Endothelial cell of umbilical vein (primary cell): ENCODE data around the gene ZFAND6. TPM values are rescaled to one million over a fixed set of nuclear protein-coding genes. Genes with fewer than 3 reads are reported as not detected.

Experiments used
- BruUV-seq: library from RNA; stranded (reverse); fragments of 400-500 nt; replicated peaks from 2 replicates; lab custom pipeline; 2021; lab: Mats Ljungman, UMichigan
- CTCF ChIA-PET: fragments of 300-600, 350-600 bp; sonication (Branson Sonifier 250); formaldehyde crosslinking; loops from one replicate; lab custom pipeline; 2021; ENCODE audit warnings: antibody characterized with exemption, inconsistent platforms; lab: Charles Lee
- POLR2A ChIA-PET: fragments of 300-600, 350-600 bp; sonication (Branson Sonifier 250); formaldehyde crosslinking; loops from one replicate; lab custom pipeline; 2021; ENCODE audit warnings: antibody characterized with exemption, inconsistent platforms; lab: Charles Lee
- DNase-seq: peaks from one replicate; pipeline ENCODE4 v3.0.0-alpha.2; 2011; ENCODE audit warnings: low read depth, low spot score
- FAIRE-seq: peaks from 2 replicates; lab custom pipeline; 2011; peaks lifted over from hg19 to GRCh38; lab: Jason Lieb, UNC
- H2AFZ ChIP-seq: 2 replicates; pipeline ENCODE4 v1.6.0; 2012; ENCODE audit warnings: low read depth, low read length, control low read depth, inconsistent platforms
- H3K27ac ChIP-seq: 2 replicates; pipeline ENCODE4 v1.5.1; 2011; ENCODE audit warnings: low read depth, mild to moderate bottlenecking, control low read depth, low read length, moderate library complexity; ENCODE audit not compliant: insufficient read depth
- H3K27me3 ChIP-seq, 2 experiments: 2 replicates each; pipeline versions ENCODE4 v1.6.0 to v1.6.1; 2011; ENCODE audit warnings: low read length in 2 of 2, mixed read lengths in 1 of 2; ENCODE audit not compliant: control insufficient read depth in 2 of 2, insufficient read depth in 2 of 2
- H3K36me3 ChIP-seq, 2 experiments: 2 replicates in 1 of 2; 3 replicates in 1 of 2; pipeline ENCODE4 v1.5.1; 2011; ENCODE audit warnings: low read length in 2 of 2, mild to moderate bottlenecking in 1 of 2, moderate library complexity in 1 of 2; ENCODE audit not compliant: control insufficient read depth in 2 of 2, insufficient read depth in 2 of 2; ENCODE audit errors: extremely low read depth in 1 of 2
- H3K4me1 ChIP-seq: 3 replicates; pipeline ENCODE4 v1.5.1; 2011; ENCODE audit warnings: mild to moderate bottlenecking, low read length; ENCODE audit not compliant: control insufficient read depth, insufficient read depth; ENCODE audit errors: extremely low read depth
- H3K4me2 ChIP-seq: 2 replicates; pipeline ENCODE4 v1.6.1; 2011; ENCODE audit warnings: low read length, control low read depth, mixed read lengths; ENCODE audit not compliant: insufficient read depth
- H3K4me3 ChIP-seq, 3 experiments: fragments of 200-600 bp in 1 of 3; sonication (generic), shearing (Covaris generic) in 1 of 3; replicated peaks in 1 of 3; 2 replicates each; pipeline ENCODE4 v1.5.1; 2011 to 2016; ENCODE audit warnings: control low read depth in 3 of 3, low read length in 3 of 3, mild to moderate bottlenecking in 2 of 3, inconsistent platforms in 1 of 3, low read depth in 1 of 3, moderate library complexity in 1 of 3; ENCODE audit not compliant: insufficient read depth in 1 of 3
- H3K79me2 ChIP-seq: 2 replicates; pipeline ENCODE4 v1.6.0; 2012; ENCODE audit warnings: low read length, inconsistent platforms; ENCODE audit not compliant: control insufficient read depth, insufficient read depth
- H3K9ac ChIP-seq: replicated peaks from 2 replicates; pipeline ENCODE3; 2011; ENCODE audit warnings: low read length, control low read depth; ENCODE audit not compliant: insufficient read depth; ENCODE audit errors: extremely low read depth
- H3K9me1 ChIP-seq: replicated peaks from 3 replicates; pipeline ENCODE4 v1.6.0; 2011; ENCODE audit warnings: mild to moderate bottlenecking, low read length; ENCODE audit not compliant: control insufficient read depth, insufficient read depth; ENCODE audit errors: extremely low read depth
- H3K9me3 ChIP-seq: replicated peaks from 2 replicates; pipeline ENCODE4 v1.5.1; 2012; ENCODE audit warnings: low read length, inconsistent platforms; ENCODE audit not compliant: control insufficient read depth, insufficient read depth
- H4K20me1 ChIP-seq: replicated peaks from 2 replicates; pipeline ENCODE3; 2011; ENCODE audit warnings: mild to moderate bottlenecking, low read length; ENCODE audit not compliant: control insufficient read depth, insufficient read depth; ENCODE audit errors: extremely low read depth
- EZH2 ChIP-seq: IDR thresholded peaks from 2 replicates; pipeline ENCODE4 v1.6.1; 2012; ENCODE audit warnings: borderline replicate concordance, low read depth, mild to moderate bottlenecking, moderate library complexity, low read length, inconsistent platforms; ENCODE audit not compliant: severe bottlenecking
- FOS ChIP-seq: IDR thresholded peaks from 2 replicates; pipeline ENCODE4 v1.6.1; 2011; ENCODE audit warnings: mild to moderate bottlenecking, low read length, moderate library complexity, borderline replicate concordance; ENCODE audit not compliant: insufficient read depth
- GATA2 ChIP-seq: IDR thresholded peaks from 2 replicates; pipeline ENCODE4 v1.7.0; 2011; ENCODE audit warnings: low read depth, mild to moderate bottlenecking, moderate library complexity, mixed read lengths, low read length; ENCODE audit not compliant: insufficient read length, insufficient read depth
- JUN ChIP-seq: IDR thresholded peaks from 2 replicates; pipeline ENCODE4 v1.6.1; 2011; ENCODE audit warnings: borderline replicate concordance, low read depth; ENCODE audit not compliant: insufficient read length, insufficient read depth
- MYC ChIP-seq: IDR thresholded peaks from one replicate; pipeline ENCODE4 v1.6.1; 2011; ENCODE audit warnings: mild to moderate bottlenecking, low read depth, low read length
- POLR2A ChIP-seq: IDR thresholded peaks from 2 replicates; pipeline ENCODE4 v1.6.1; 2012; ENCODE audit warnings: low read depth, mild to moderate bottlenecking, control low read depth, low read length
- POLR2AphosphoS5 ChIP-seq: IDR thresholded peaks from 2 replicates; pipeline ENCODE4 v1.6.1; 2012; ENCODE audit warnings: low read depth, mild to moderate bottlenecking, control low read depth, low read length, moderate library complexity; ENCODE audit not compliant: insufficient read depth
- dilution Hi-C: fragments of 300-500 bp; cut with MboI; formaldehyde crosslinking; loops from one replicate; pipeline ENCODE4 v1.15.0; 2019; ENCODE audit warnings: low sequenced_read_pairs; ENCODE audit not compliant: extremely low pct_ligation_motif_present
- intact Hi-C: fragments of 100-400 bp; cut with micrococcal nuclease; formaldehyde crosslinking; loops from one replicate; pipeline ENCODE4 v1.10.0; 2022
- polyA plus RNA-seq, 4 experiments: library from polyadenylated mRNA; depleted of rRNA in 3 of 4; stranded (reverse) in 3 of 4; unstranded in 1 of 4; fragments of >200 nt; gene quantifications; 2 replicates each; pipeline versions ENCODE4 v1.2.1 to v1.2.3, GENCODE V29; 2011 to 2012; ENCODE audit warnings: missing spikeins in 1 of 4
- total RNA-seq: library from RNA; stranded (reverse); gene quantifications from 2 replicates; pipeline ENCODE4 v1.2.3, GENCODE V29; 2021
- TF ChIP-seq, protein P1 (sequence below), 2 donors: IDR thresholded peaks; 1 replicate in 1 of 2; 2 replicates in 1 of 2; pipeline ENCODE4 v1.5.1; 2011; ENCODE audit warnings: low read length in 2 of 2, mild to moderate bottlenecking in 2 of 2, moderate library complexity in 2 of 2, control low read depth in 1 of 2, inconsistent platforms in 1 of 2, low read depth in 1 of 2; ENCODE audit not compliant: insufficient read depth in 1 of 2; ENCODE audit errors: extremely low read depth in 1 of 2
- TF ChIP-seq, protein P2 (sequence below): IDR thresholded peaks from 2 replicates; pipeline ENCODE4 v1.6.1; 2011; ENCODE audit not compliant: insufficient read depth, insufficient read length

Gene ZFAND6
- total and polyA plus RNA-seq, 2 donors (not counting 3 experiments of a cell fraction or from before 2014, with no cell fraction given): 50.3 to 97.9 TPM

DNA sequence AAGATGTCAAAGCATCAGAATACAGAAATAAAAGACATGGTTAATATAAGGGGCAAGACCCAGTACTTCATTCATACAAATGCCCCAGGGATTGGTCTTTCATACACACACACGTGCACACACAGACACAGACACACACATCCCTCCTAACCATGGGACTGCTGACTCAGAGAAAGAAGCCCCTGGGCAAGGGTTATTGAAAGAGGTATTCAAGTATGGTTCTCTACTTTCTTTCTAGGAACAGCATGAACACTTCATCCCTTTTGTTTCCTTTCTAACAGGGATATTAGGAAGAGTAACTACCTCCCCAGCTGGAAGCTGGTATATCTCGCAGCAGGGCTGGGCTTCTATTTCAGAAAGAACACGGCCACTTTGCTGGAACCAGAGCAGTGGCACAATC is 33.2 kb upstream of the ZFAND6 start:
- no peaks in the 10 kb centered on the region for H4K20me1 ChIP-seq
- H3K36me3 ChIP-seq: no peaks in the 10 kb centered on the region
- no peak overlapping the region for H3K4me3 ChIP-seq
- TF ChIP-seq, protein P1, sequence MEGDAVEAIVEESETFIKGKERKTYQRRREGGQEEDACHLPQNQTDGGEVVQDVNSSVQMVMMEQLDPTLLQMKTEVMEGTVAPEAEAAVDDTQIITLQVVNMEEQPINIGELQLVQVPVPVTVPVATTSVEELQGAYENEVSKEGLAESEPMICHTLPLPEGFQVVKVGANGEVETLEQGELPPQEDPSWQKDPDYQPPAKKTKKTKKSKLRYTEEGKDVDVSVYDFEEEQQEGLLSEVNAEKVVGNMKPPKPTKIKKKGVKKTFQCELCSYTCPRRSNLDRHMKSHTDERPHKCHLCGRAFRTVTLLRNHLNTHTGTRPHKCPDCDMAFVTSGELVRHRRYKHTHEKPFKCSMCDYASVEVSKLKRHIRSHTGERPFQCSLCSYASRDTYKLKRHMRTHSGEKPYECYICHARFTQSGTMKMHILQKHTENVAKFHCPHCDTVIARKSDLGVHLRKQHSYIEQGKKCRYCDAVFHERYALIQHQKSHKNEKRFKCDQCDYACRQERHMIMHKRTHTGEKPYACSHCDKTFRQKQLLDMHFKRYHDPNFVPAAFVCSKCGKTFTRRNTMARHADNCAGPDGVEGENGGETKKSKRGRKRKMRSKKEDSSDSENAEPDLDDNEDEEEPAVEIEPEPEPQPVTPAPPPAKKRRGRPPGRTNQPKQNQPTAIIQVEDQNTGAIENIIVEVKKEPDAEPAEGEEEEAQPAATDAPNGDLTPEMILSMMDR (IDR thresholded peaks at IDR 0.05; ENCODE audit: extremely low read depth in 1 of 2, insufficient read depth in 1 of 2, low read depth in 1 of 2, low read length in 2 of 2): no peak
- TF ChIP-seq POLR2A (no peak), MYC (no peak), EZH2 (no peak), FOS (no peak), GATA2 (no peak), POLR2AphosphoS5 (no peak), JUN (no peak)
- TF ChIP-seq, protein P2, sequence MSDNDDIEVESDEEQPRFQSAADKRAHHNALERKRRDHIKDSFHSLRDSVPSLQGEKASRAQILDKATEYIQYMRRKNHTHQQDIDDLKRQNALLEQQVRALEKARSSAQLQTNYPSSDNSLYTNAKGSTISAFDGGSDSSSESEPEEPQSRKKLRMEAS: no peak
- H2AFZ ChIP-seq: no peak overlapping the region
- dilution Hi-C loops (no loop called here), intact Hi-C loops (no loop called here)
- DNase-seq: no peak
- no peaks in the 10 kb centered on the region for H3K9me3 ChIP-seq
- no TSS peak for BruUV-seq
- H3K9ac ChIP-seq: no peak overlapping the region
- H3K4me2 ChIP-seq: no peak overlapping the region
- no peaks in the 10 kb centered on the region for H3K79me2 ChIP-seq
- ChIA-PET POLR2A (no interaction called here), CTCF (no interaction called here)
- no peak overlapping the region for H3K27ac ChIP-seq
- H3K27me3 ChIP-seq: peaks cover 0 to 6% of the 10 kb centered on the region in 2 experiments
- H3K9me1 ChIP-seq: no peaks in the 10 kb centered on the region
- no peak for FAIRE-seq
- H3K4me1 ChIP-seq: no peaks in the 10 kb centered on the region
